Left lung (tissue), 10 donors: ENCODE results near the gene GPC6. TPM values are rescaled to one million over a fixed set of nuclear protein-coding genes. Genes with fewer than 3 reads are reported as not detected.

ENCODE experiments used
- ATAC-seq: fragments of 200-7000 bp; cut with Tn5 transposase; one replicate; pipeline ENCODE4 v1.9.1; 2020; ENCODE audit warnings: moderate library complexity
- DNase-seq, 4 donors: peaks; one replicate each; pipeline ENCODE4 v3.0.0-alpha.2; 2013 to 2020
- H3K27ac ChIP-seq, 2 donors: fragments of 200-600 bp; sonication (generic) in 1 of 2; one replicate each; pipeline versions ENCODE4 v1.5.0 to v1.8.0; 2020 to 2021
- H3K27me3 ChIP-seq, 2 donors: fragments of 200-600 bp; sonication (generic) in 1 of 2; one replicate each; pipeline versions ENCODE4 v1.5.0 to v1.8.0; 2020 to 2021
- H3K36me3 ChIP-seq, 2 donors: fragments of 200-600 bp; sonication (generic) in 1 of 2; one replicate each; pipeline versions ENCODE4 v1.5.0 to v1.8.0; 2020 to 2021
- H3K4me1 ChIP-seq, 2 donors: fragments of 200-600 bp; one replicate each; pipeline ENCODE4 v1.8.0; 2021
- H3K4me3 ChIP-seq, 2 donors: fragments of 200-600 bp; sonication (generic) in 1 of 2; one replicate each; pipeline versions ENCODE4 v1.5.0 to v1.8.0; 2020 to 2021; ENCODE audit warnings: mild to moderate bottlenecking in 1 of 2
- H3K9me3 ChIP-seq, 2 donors: fragments of 200-600 bp; sonication (generic) in 1 of 2; one replicate each; pipeline versions ENCODE4 v1.5.0 to v1.8.0; 2020 to 2021
- intact Hi-C, 2 donors: fragments of 100-400 bp; cut with DNase I; formaldehyde crosslinking; loops; one replicate each; pipeline versions ENCODE4 v1.11.2 to v1.14.2; 2022
- polyA plus RNA-seq, 6 donors: library from polyadenylated mRNA; unstranded; fragments of 120-200 nt; gene quantifications; one replicate each; pipeline ENCODE4 v1.2.1, GENCODE V29; 2013; ENCODE audit not compliant: insufficient read length in 6 of 6
- total RNA-seq, 2 donors: library from RNA; stranded (reverse); fragmentation: NEBNext Ultra II Directional; extraction: Animal tissue kit (Norgen Biotek cat#: 25700); gene quantifications; one replicate each; pipeline ENCODE4 v1.2.1, GENCODE V29; 2021
- TF ChIP-seq, protein P1 (sequence below), 2 donors: fragments of 200-600 bp; sonication (generic) in 1 of 2; IDR thresholded peaks; one replicate each; pipeline versions ENCODE4 v1.5.0 to v1.8.0; 2021; ENCODE audit warnings: antibody characterized with exemption in 2 of 2
- donor health status: DM: no; HTN: yes; CAD: no.
- donor health status: DM: no; HTN: no; CAD: no.

GPC6 gene
- total and polyA plus RNA-seq, 8 donors: 9.6 to 25.8 (median 21.1) TPM

DNA sequence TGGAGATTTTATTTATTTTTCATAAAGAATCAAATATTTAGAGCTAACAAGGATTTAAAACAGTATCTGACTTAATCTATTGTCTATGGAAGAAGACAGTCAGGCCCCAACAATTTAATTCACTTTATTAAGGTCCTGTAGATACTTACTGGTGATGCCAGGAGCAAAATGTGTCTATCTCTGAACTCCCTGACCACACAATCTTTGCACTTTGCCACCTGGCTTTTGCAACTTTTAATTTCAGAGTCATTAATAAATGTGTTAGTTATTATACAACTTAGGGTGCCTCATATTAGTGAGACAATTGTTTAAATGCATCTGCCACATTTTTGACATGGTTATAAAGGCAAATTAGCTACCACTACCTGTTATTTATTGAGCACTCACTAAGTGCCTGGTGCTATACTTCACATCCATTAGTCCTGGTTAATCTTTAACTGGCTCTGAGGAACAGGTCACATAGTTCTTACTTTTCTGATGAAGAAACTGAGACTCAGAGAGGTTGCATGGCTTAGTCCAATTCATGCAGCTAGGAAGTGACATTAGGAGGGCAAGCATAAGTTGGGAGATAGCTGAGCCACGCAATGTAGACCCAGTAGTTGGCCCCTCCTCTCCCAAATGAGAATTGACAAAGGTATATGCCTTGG lies 955.0 kb downstream of the GPC6 start:
- intact Hi-C loops: no loop called here
- DNase-seq: no peak
- H3K4me3 ChIP-seq: no peak overlapping the region
- H3K27me3 ChIP-seq: no peaks in the 10 kb centered on the region
- H3K9me3 ChIP-seq: no peaks in the 10 kb centered on the region
- TF ChIP-seq, protein P1, sequence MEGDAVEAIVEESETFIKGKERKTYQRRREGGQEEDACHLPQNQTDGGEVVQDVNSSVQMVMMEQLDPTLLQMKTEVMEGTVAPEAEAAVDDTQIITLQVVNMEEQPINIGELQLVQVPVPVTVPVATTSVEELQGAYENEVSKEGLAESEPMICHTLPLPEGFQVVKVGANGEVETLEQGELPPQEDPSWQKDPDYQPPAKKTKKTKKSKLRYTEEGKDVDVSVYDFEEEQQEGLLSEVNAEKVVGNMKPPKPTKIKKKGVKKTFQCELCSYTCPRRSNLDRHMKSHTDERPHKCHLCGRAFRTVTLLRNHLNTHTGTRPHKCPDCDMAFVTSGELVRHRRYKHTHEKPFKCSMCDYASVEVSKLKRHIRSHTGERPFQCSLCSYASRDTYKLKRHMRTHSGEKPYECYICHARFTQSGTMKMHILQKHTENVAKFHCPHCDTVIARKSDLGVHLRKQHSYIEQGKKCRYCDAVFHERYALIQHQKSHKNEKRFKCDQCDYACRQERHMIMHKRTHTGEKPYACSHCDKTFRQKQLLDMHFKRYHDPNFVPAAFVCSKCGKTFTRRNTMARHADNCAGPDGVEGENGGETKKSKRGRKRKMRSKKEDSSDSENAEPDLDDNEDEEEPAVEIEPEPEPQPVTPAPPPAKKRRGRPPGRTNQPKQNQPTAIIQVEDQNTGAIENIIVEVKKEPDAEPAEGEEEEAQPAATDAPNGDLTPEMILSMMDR (IDR thresholded peaks at IDR 0.05): no peak
- peaks cover 0 to 12% of the 10 kb centered on the region in 2 donors for H3K4me1 ChIP-seq
- H3K36me3 ChIP-seq: no peaks in the 10 kb centered on the region
- H3K27ac ChIP-seq: peak overlapping the region in 1 of 2 donors; percentile 72
- ATAC-seq: peak; percentile 53

DNA sequence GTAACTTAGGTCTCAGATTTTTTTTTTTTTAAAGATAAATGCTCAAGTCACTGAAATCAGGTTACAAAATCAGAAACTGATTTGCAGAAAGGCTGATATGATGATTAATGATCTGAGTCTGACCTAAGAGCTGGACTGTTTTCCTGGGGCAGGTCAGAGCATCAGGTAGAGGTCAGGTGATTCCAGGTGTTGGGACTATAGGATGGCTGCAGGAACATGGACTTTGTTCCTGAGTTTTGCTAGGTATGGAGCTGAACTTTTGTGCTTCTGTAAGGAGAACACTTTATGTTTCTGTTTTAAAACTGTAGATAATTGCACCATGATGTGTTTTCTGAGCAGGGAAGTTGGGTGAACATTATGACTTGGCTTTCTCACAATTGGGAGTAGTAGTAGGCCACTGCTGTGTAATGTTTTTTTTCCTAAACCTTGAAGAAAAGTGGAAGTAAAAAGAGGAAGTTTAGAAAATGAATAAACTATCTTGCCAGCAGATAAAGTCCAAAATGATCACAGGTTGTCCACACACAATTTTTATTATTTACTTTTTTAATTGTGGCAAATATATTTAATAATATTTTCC lies 955.7 kb downstream of the GPC6 start:
- DNase-seq (no peak), ATAC-seq (no peak)
- H3K9me3 ChIP-seq: no peaks in the 10 kb centered on the region
- peak overlapping the region in 1 of 2 donors; percentile 72 for H3K27ac ChIP-seq
- H3K27me3 ChIP-seq: no peaks in the 10 kb centered on the region
- H3K4me3 ChIP-seq: no peak overlapping the region
- TF ChIP-seq, protein P1 (IDR thresholded peaks at IDR 0.05): no peak
- no peaks in the 10 kb centered on the region for H3K36me3 ChIP-seq
- peaks cover 0 to 8% of the 10 kb centered on the region in 2 donors for H3K4me1 ChIP-seq
- intact Hi-C loops: no loop called here

DNA sequence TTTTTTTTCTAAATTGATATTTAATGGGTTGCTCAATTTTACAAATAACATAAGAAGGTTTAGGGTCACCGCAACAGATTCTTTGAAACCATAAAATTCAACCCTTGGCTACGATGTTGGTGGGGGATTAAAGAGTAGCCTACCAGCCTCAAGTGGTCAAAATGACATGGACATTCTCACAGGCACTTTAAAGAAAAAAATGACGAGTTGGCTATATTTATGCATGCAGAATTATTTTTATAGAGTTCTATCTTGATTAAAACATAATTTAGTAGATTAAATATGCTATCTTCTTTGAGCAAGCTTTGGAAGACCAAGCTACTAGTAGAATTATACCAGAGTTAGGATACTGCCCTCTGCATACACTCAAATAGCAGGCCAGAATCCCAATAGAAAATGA lies 959.9 kb downstream of the GPC6 start:
- no peak overlapping the region for H3K27ac ChIP-seq
- ATAC-seq: no peak
- TF ChIP-seq, protein P1 (IDR thresholded peaks at IDR 0.05): no peak
- intact Hi-C loops: no loop called here
- DNase-seq: no peak
- H3K27me3 ChIP-seq: no peaks in the 10 kb centered on the region
- H3K36me3 ChIP-seq: no peaks in the 10 kb centered on the region
- H3K4me3 ChIP-seq: no peak overlapping the region
- H3K4me1 ChIP-seq: peaks cover 0 to 8% of the 10 kb centered on the region in 2 donors
- no peaks in the 10 kb centered on the region for H3K9me3 ChIP-seq

DNA sequence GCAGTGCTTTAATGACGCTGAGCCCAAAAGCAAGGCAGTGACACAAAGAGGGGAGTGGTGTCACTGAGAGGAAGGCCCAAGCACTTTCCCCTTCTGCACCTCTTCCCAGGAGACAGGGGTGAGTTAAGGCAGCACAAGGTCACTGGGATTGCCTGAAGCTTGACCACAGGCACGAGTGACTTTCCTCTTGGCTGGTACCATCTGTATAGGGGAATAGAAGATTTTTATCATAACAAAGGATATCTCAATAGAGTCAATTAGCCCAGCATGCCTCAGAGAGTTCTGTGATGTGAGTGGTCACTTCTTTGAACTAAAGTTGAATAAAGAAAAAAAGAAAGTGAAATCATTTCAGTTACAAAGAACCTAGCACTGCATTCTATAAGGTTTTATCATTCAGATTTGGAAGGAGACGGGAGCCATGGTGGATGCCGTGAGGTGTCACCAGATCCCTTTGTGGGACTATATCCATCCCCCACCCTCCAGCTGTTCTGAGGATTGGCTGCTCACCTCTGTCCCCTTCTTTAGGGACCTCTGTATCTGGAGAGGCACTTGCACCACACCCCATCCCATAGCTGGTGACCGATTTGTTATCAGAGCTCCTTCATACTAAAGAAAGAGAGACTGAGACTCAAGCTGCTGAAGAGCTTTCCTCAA lies 961.7 kb downstream of the GPC6 start:
- intact Hi-C loops: no loop called here
- TF ChIP-seq, protein P1 (IDR thresholded peaks at IDR 0.05): no peak

DNA sequence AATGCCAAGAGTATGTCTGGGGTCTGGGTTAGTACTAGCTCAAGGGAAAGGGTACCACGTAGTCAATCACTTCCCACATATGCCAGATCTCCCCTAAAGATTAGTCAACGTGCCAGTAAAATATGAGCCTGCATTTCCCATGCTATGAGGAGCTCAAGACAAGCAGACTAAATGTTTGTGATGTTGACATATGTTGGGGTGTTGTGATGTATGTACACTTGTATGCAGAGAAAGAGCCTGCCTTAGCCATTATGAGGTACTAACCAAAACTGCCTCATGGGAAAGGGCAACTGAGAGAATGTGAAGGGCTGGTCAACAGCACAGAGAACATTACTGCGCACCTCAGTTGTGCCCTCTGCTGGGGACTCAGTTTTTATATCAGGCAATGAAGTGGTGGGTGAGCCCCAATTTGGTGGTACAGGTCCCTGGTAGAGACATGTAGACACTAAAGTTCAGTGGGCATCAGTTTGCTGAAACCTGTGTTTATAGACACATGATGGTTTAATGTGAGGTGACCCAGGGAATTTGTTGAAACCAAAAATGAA lies 965.9 kb downstream of the GPC6 start:
- TF ChIP-seq, protein P1 (IDR thresholded peaks at IDR 0.05): peak in 1 of 2 donors; percentile 30
- Histone ChIP-seq H3K4me3 (no peak overlapping the region), H3K36me3 (no peaks in the 10 kb centered on the region), H3K9me3 (no peaks in the 10 kb centered on the region), H3K27ac (no peak overlapping the region), H3K27me3 (no peaks in the 10 kb centered on the region), H3K4me1 (peaks cover 0 to 3% of the 10 kb centered on the region in 2 donors)
- peak; percentile 82 for ATAC-seq
- intact Hi-C loops: no loop called here
- no peak for DNase-seq

More for the DNA sequence above, 961.7 kb downstream of the GPC6 start:
- H3K4me3 ChIP-seq: no peak overlapping the region
- no peaks in the 10 kb centered on the region for H3K27me3 ChIP-seq
- H3K9me3 ChIP-seq: no peaks in the 10 kb centered on the region
- DNase-seq (no peak), ATAC-seq (no peak)
- no peaks in the 10 kb centered on the region for H3K4me1 ChIP-seq
- no peaks in the 10 kb centered on the region for H3K36me3 ChIP-seq
- no peak overlapping the region for H3K27ac ChIP-seq
